Neural cell (in vitro differentiated cells): ENCODE measurements around the gene CRYBB1. TPM values are rescaled to one million over a fixed set of nuclear protein-coding genes. Genes with fewer than 3 reads are reported as not detected.
"Not testable (repeated sequence)": the region's sequence is repeated elsewhere in the genome, so short reads cannot be mapped to it uniquely, and the experiment has no call there.

Experiments
- H2AFZ ChIP-seq: fragments of 200-600, 300-800 bp; sonication (generic), shearing (Covaris generic); 2 replicates; pipeline ENCODE4 v1.6.0; 2014; ENCODE audit warnings: low read depth, mild to moderate bottlenecking, antibody characterized with exemption, low read length, moderate library complexity
- H3F3A ChIP-seq: fragments of 200-600 bp; shearing (Covaris generic); 2 replicates; pipeline ENCODE4 v1.6.1; 2016; ENCODE audit warnings: mild to moderate bottlenecking, moderate library complexity, mixed read lengths, antibody characterized with exemption, low read length; ENCODE audit not compliant: insufficient read depth, poor library complexity, severe bottlenecking
- H3K27ac ChIP-seq: fragments of 200-600, 300-800 bp; sonication (generic), shearing (Covaris generic); 2 replicates; pipeline ENCODE4 v1.5.1; 2014; ENCODE audit warnings: mild to moderate bottlenecking, low read length, moderate library complexity
- H3K27me3 ChIP-seq: fragments of 300-800, 200-600 bp; sonication (generic), shearing (Covaris generic); 2 replicates; pipeline ENCODE4 v1.6.0; 2014; ENCODE audit warnings: mild to moderate bottlenecking, low read depth, low read length, moderate library complexity; ENCODE audit not compliant: insufficient read depth
- H3K36me3 ChIP-seq: fragments of 300-800, 200-600 bp; sonication (generic), shearing (Covaris generic); 2 replicates; pipeline ENCODE4 v1.5.1; 2014; ENCODE audit warnings: mild to moderate bottlenecking, antibody characterized with exemption, low read length, moderate library complexity; ENCODE audit not compliant: insufficient read depth
- H3K4me2 ChIP-seq: fragments of 300-800, 200-600 bp; sonication (generic), shearing (Covaris generic); 2 replicates; pipeline ENCODE4 v1.6.0; 2014; ENCODE audit warnings: mild to moderate bottlenecking, low read length
- H3K4me3 ChIP-seq: fragments of 300-800, 200-600 bp; sonication (generic), shearing (Covaris generic); 2 replicates; pipeline ENCODE4 v1.5.1; 2014; ENCODE audit warnings: mild to moderate bottlenecking, low read length, moderate library complexity
- H3K79me2 ChIP-seq: fragments of 200-600 bp; shearing (Covaris generic); replicated peaks from 2 replicates; pipeline ENCODE4 v1.6.0; 2014; ENCODE audit warnings: mild to moderate bottlenecking, low read length, moderate library complexity; ENCODE audit not compliant: insufficient read depth
- H3K9ac ChIP-seq: fragments of 300-800, 200-600 bp; sonication (generic), shearing (Covaris generic); 2 replicates; pipeline ENCODE4 v1.6.1; 2016; ENCODE audit warnings: mild to moderate bottlenecking, low read length, mixed read lengths
- H3K9me2 ChIP-seq: fragments of 200-600 bp; shearing (Covaris generic); 2 replicates; pipeline ENCODE4 v1.6.1; 2016; ENCODE audit warnings: mild to moderate bottlenecking, low read length, mixed read lengths; ENCODE audit not compliant: insufficient read depth
- H3K9me3 ChIP-seq: fragments of 200-600, 300-800 bp; sonication (generic), shearing (Covaris generic); 2 replicates; pipeline ENCODE4 v1.6.1; 2016; ENCODE audit warnings: mild to moderate bottlenecking, mixed run types, low read length, moderate library complexity, mixed read lengths
- H4K20me1 ChIP-seq: fragments of 200-600 bp; shearing (Covaris generic); 2 replicates; pipeline ENCODE4 v1.6.1; 2016; ENCODE audit warnings: mild to moderate bottlenecking, mixed run types; ENCODE audit not compliant: insufficient read depth
- CTCF ChIP-seq: fragments of 450-650 bp; IDR thresholded peaks from 2 replicates; pipeline ENCODE4 v1.5.1; 2014; ENCODE audit warnings: antibody characterized with exemption, mild to moderate bottlenecking, moderate library complexity; ENCODE audit not compliant: poor library complexity, severe bottlenecking
- EP300 ChIP-seq: fragments of 450-650 bp; conservative IDR thresholded peaks from 2 replicates; pipeline ENCODE4 v1.6.1; 2014; ENCODE audit warnings: antibody characterized with exemption, mild to moderate bottlenecking, moderate library complexity; ENCODE audit not compliant: poor library complexity, severe bottlenecking
- EZH2 ChIP-seq: fragments of 200-600, 300-800 bp; shearing (Covaris generic), sonication (generic); IDR thresholded peaks from 2 replicates; pipeline ENCODE4 v1.6.1; 2014; ENCODE audit warnings: antibody characterized with exemption, low read length, borderline replicate concordance, mild to moderate bottlenecking; ENCODE audit not compliant: insufficient read depth, poor library complexity, severe bottlenecking
- MXI1 ChIP-seq: fragments of 450-650 bp; conservative IDR thresholded peaks from 2 replicates; pipeline ENCODE4 v1.6.1; 2014; ENCODE audit warnings: antibody characterized with exemption, mild to moderate bottlenecking; ENCODE audit not compliant: poor library complexity, severe bottlenecking
- POLR2AphosphoS5 ChIP-seq: IDR thresholded peaks from 2 replicates; pipeline ENCODE4 v1.6.1; 2012
- RAD21 ChIP-seq: fragments of 450-650 bp; conservative IDR thresholded peaks from 2 replicates; pipeline ENCODE4 v1.6.1; 2014; ENCODE audit warnings: antibody characterized with exemption, mild to moderate bottlenecking, moderate library complexity
- REST ChIP-seq: IDR thresholded peaks from 2 replicates; pipeline ENCODE4 v1.6.1; 2012; ENCODE audit warnings: borderline replicate concordance
- SMC3 ChIP-seq: fragments of 450-650 bp; conservative IDR thresholded peaks from 2 replicates; pipeline ENCODE4 v1.6.1; 2014; ENCODE audit warnings: antibody characterized with exemption, mild to moderate bottlenecking, moderate library complexity; ENCODE audit not compliant: poor library complexity
- TAF1 ChIP-seq: IDR thresholded peaks from 2 replicates; pipeline ENCODE4 v1.6.1; 2012; ENCODE audit warnings: low read depth
- polyA plus RNA-seq: library from polyadenylated mRNA; depleted of rRNA; stranded (reverse); fragments of >200 nt; gene quantifications from 2 replicates; pipeline ENCODE4 v1.2.3, GENCODE V29; 2014

Gene CRYBB1
- polyA plus RNA-seq, 1 donor from 2014 or later: not detected

GRCh38 chr22:26615149-26615548 lies 2.7 kb downstream of the CRYBB1 start:
- Histone ChIP-seq H3K9ac (no peak overlapping the region), H3K9me2 (no peaks in the 10 kb centered on the region), H3F3A (no peaks in the 10 kb centered on the region), H3K9me3 (no peaks in the 10 kb centered on the region), H3K4me2 (no peak overlapping the region), H3K27ac (no peak overlapping the region), H3K36me3 (no peaks in the 10 kb centered on the region), H2AFZ (no peak overlapping the region), H3K4me3 (no peak overlapping the region), H4K20me1 (no peaks in the 10 kb centered on the region), H3K27me3 (no peaks in the 10 kb centered on the region), H3K79me2 (no peaks in the 10 kb centered on the region)
- no peak for TF ChIP-seq TAF1
- TF ChIP-seq SMC3: no peak

GRCh38 chr22:26614322-26614721 lies 3.5 kb downstream of the CRYBB1 start:
- Histone ChIP-seq H3K79me2 (no peaks in the 10 kb centered on the region), H3K4me2 (no peak overlapping the region), H2AFZ (no peak overlapping the region), H3K9ac (no peak overlapping the region), H3K27ac (no peak overlapping the region), H4K20me1 (no peaks in the 10 kb centered on the region), H3K9me3 (no peaks in the 10 kb centered on the region), H3K36me3 (no peaks in the 10 kb centered on the region), H3K27me3 (no peaks in the 10 kb centered on the region), H3F3A (no peaks in the 10 kb centered on the region), H3K4me3 (no peak overlapping the region), H3K9me2 (no peaks in the 10 kb centered on the region)
- TF ChIP-seq CTCF: no peak
- TF ChIP-seq POLR2AphosphoS5: no peak
- no peak for TF ChIP-seq EP300
- no peak for TF ChIP-seq REST
- no peak for TF ChIP-seq TAF1
- TF ChIP-seq RAD21: no peak
- no peak for TF ChIP-seq SMC3
- no peak for TF ChIP-seq MXI1
- no peak for TF ChIP-seq EZH2

GRCh38 chr22:26613753-26614152 lies 4.1 kb downstream of the CRYBB1 start:
- not testable (repeated sequence) for H3K27ac ChIP-seq, H3K9me2 ChIP-seq, H3K4me2 ChIP-seq, H3K27me3 ChIP-seq, H3K9ac ChIP-seq, H3K79me2 ChIP-seq, H3F3A ChIP-seq, H3K4me3 ChIP-seq, H2AFZ ChIP-seq, H4K20me1 ChIP-seq, H3K36me3 ChIP-seq, H3K9me3 ChIP-seq
